ENCODE measurements around the gene HASPIN.

DNA sequence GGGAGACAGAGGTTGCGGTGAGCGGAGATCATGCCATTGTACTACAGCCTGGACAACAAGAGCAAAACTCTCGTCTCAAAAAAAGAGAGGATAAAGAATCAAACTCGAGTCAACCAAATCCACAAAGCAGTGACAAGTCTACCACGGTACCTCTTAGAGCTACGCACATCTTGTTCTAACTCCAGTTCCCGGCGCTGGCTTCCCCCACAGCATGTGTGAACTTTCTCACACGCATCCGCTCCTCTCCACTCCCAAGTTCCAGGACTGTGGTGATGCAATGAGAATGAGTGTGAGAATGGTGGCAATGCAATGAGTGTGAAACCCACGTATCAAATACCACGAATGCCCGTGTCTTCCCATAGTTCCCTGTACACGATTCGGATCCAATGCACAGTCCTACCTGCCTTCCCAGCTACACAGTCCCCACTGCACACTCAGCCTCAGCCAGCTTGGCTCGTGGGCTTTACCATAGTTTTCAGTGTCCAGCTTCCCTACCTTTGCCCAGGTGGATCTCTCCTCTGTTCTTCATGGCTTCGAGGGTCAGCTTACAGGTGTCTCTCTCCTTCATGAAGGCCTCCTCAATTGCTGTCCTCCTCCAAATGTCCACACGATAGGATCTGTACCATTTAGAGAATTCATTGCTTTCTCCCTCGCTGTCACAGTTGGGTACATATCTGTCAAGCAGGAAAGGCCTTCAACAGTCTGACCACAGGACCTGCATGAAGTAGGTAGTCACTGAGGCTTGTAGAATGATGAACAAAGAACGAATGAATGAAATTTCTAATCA lies 18.6 kb upstream of the HASPIN start:
- no peak for TF ChIP-seq CTCF (IDR thresholded peaks at IDR 0.05)
- TF ChIP-seq POLR2A (IDR thresholded peaks at IDR 0.05), result no peak

All from esophagus squamous epithelium (tissue), 4 donors.